RWPE1 (cell line): ENCODE measurements around the gene GLRA3.
"Not testable (repeated sequence)": the region's sequence is repeated elsewhere in the genome, so short reads cannot be mapped to it uniquely, and the experiment has no call there.

ENCODE experiments used
- CTCF ChIA-PET: fragments of 350-600 bp; sonication (Branson Sonifier 250); formaldehyde crosslinking; extraction: SDS; loops from one replicate; lab custom pipeline; 2021; lab: Yijun Ruan, JAX
- POLR2A ChIA-PET: fragments of 400-600 bp; formaldehyde crosslinking; extraction: SDS; loops from one replicate; lab custom pipeline; 2020; ENCODE audit warnings: antibody characterized with exemption; ENCODE audit not compliant: low non-redundant PET; lab: Yijun Ruan, JAX
- DNase-seq: peaks from one replicate; pipeline ENCODE4 v3.0.0; 2012; ENCODE audit warnings: low spot score
- H3K27ac ChIP-seq: fragments of 450-650 bp; 2 replicates; pipeline ENCODE4 v1.5.1; 2017
- CTCF ChIP-seq: fragments of 450-650 bp; conservative IDR thresholded peaks from 2 replicates; pipeline ENCODE4 v1.5.1; 2017; ENCODE audit warnings: low read depth, mild to moderate bottlenecking

The GLRA3 gene

GRCh38 chr4:174794543-174795094 lies 34.4 kb downstream of the GLRA3 start:
- CTCF ChIA-PET, result no interaction called here
- POLR2A ChIA-PET, result no interaction called here
- no peak for TF ChIP-seq CTCF
- DNase-seq, result peak; percentile 35
- H3K27ac ChIP-seq, result no peak overlapping the region

GRCh38 chr4:174789657-174790056 lies 39.4 kb downstream of the GLRA3 start:
- CTCF ChIA-PET, result interaction anchor here (0.7 kb wide), 1 partner anchor 26 kb away, joined by 4 read pairs; no protein-coding TSS in a partner anchor

DNA sequence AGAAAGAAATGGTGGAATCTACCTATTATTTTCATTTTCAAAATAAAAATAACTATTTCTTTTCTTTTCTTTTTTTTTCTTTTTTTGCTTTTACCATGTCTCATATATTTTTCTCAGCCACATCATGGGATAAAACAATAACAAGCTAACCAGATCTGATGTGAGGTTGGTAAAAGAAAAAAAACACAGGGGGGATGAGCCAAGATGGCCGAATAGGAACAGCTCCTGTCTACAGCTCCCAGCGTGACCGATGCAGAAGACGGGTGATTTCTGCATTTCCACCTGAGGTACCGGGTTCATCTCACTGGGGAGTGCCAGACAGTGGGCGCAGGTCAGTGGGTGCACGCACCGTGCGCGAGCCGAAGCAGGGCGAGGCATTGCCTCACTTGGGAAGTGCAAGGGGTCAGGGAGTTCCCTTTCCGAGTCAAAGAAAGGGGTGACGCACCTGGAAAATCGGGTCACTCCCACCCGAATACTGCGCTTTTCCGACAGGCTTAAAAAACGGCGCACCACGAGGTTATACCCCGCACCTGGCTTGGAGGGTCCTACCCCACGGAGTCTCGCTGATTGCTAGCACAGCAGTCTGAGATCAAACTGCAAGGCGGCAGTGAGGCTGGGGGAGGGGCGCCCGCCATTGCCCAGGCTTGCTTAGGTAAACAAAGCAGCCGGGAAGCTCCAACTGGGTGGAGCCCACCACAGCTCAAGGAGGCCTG lies 50.6 kb downstream of the GLRA3 start:
- CTCF ChIA-PET, result interaction anchor here (0.7 kb wide), 1 partner anchor 47 kb away, joined by 5 read pairs; no protein-coding TSS in a partner anchor
- peak overlapping the region; percentile 66 for H3K27ac ChIP-seq
- DNase-seq, POLR2A ChIA-PET: not testable (repeated sequence)

More at GRCh38 chr4:174789657-174790056, 39.4 kb downstream of the GLRA3 start:
- no peak overlapping the region for H3K27ac ChIP-seq
- TF ChIP-seq CTCF, result no peak
- POLR2A ChIA-PET, result no interaction called here
- no peak for DNase-seq

GRCh38 chr4:174775366-174775765 lies 53.7 kb downstream of the GLRA3 start:
- POLR2A ChIA-PET, result no interaction called here
- no peak for TF ChIP-seq CTCF
- H3K27ac ChIP-seq, result no peak overlapping the region
- no peak for DNase-seq
- CTCF ChIA-PET, result interaction anchor here (1.3 kb wide), 1 partner anchor 10 kb away, joined by 5 read pairs; no protein-coding TSS in a partner anchor

GRCh38 chr4:174764105-174764729 lies 64.8 kb downstream of the GLRA3 start:
- ChIA-PET CTCF (interaction anchor here (0.5 to 1.3 kb wide), 9 partner anchors 13 to 773 kb away, joined by 3 to 4 read pairs (median 3); no protein-coding TSS in a partner anchor), POLR2A (no interaction called here)
- no peak overlapping the region for H3K27ac ChIP-seq
- peak; percentile 15 for DNase-seq
- peak; percentile 81 for TF ChIP-seq CTCF

GRCh38 chr4:174763454-174764104 lies 65.5 kb downstream of the GLRA3 start:
- CTCF ChIA-PET, result interaction anchor here (0.5 to 1.3 kb wide), 7 partner anchors 13 to 774 kb away, joined by 3 to 4 read pairs (median 3); no protein-coding TSS in a partner anchor
- no peak for TF ChIP-seq CTCF
- H3K27ac ChIP-seq, result no peak overlapping the region
- POLR2A ChIA-PET, result no interaction called here
- DNase-seq, result no peak
